Breast epithelium (tissue), 4 donors: Measurements from ENCODE around the gene HTR1A. TPM values are rescaled to one million over a fixed set of nuclear protein-coding genes. Genes with fewer than 3 reads are reported as not detected.

Experiments
- DNase-seq, 2 donors: peaks; one replicate each; pipeline ENCODE4 v3.0.0-alpha.2; 2019; ENCODE audit warnings: low spot score in 2 of 2
- H3K27ac ChIP-seq, 2 donors: fragments of 200-600 bp; sonication (generic) in 1 of 2; one replicate each; pipeline ENCODE4 v1.5.1; 2016 to 2019; ENCODE audit warnings: mild to moderate bottlenecking in 1 of 2
- H3K27me3 ChIP-seq, 2 donors: fragments of 200-600 bp; sonication (generic) in 1 of 2; one replicate each; pipeline versions ENCODE4 v1.5.1 to v1.6.0; 2017 to 2019; ENCODE audit warnings: control low read depth in 1 of 2, mild to moderate bottlenecking in 1 of 2
- H3K36me3 ChIP-seq: fragments of 200-600 bp; one replicate; pipeline ENCODE4 v1.5.1; 2019
- H3K4me1 ChIP-seq, 2 donors: fragments of 200-600 bp; sonication (generic); one replicate each; pipeline ENCODE4 v1.5.1; 2016 to 2019; ENCODE audit warnings: control low read depth in 1 of 2
- H3K4me3 ChIP-seq, 3 donors: fragments of 200-600 bp; sonication (generic); 1 replicate in 2 of 3; 2 replicates in 1 of 3; pipeline ENCODE4 v1.5.1; 2016 to 2019; ENCODE audit warnings: mild to moderate bottlenecking in 3 of 3, moderate library complexity in 2 of 3
- H3K9me3 ChIP-seq, 2 donors: fragments of 200-600 bp; sonication (generic) in 1 of 2; one replicate each; pipeline ENCODE4 v1.5.1; 2016 to 2019; ENCODE audit warnings: control low read depth in 1 of 2
- POLR2A ChIP-seq: fragments of 450-650 bp; IDR thresholded peaks from one replicate; pipeline ENCODE4 v1.6.1; 2016; ENCODE audit warnings: antibody characterized with exemption, mild to moderate bottlenecking, moderate library complexity
- POLR2AphosphoS5 ChIP-seq, 3 donors: sonication (generic); formaldehyde crosslinking; IDR thresholded peaks; one replicate each; pipeline ENCODE4 v1.6.1; 2017; ENCODE audit warnings: antibody characterized with exemption in 3 of 3
- intact Hi-C: fragments of 100-400 bp; cut with DNase I; formaldehyde crosslinking; loops from one replicate; pipeline ENCODE4 v1.15.1; 2023; ENCODE audit warnings: low total_unique reads
- total RNA-seq, 3 donors: library from RNA; depleted of rRNA; stranded (reverse); fragments of >200 nt; gene quantifications; one replicate each; pipeline ENCODE4 v1.1.0, GENCODE V29; 2016
- TF ChIP-seq, protein P1 (sequence below), 3 donors: fragments of 450-650 bp; IDR thresholded peaks; one replicate each; pipeline ENCODE4 v1.5.1; 2016 to 2017; ENCODE audit warnings: antibody characterized with exemption in 3 of 3, mild to moderate bottlenecking in 3 of 3, moderate library complexity in 3 of 3

Gene HTR1A
- total RNA-seq, 3 donors from 2014 or later: not detected

DNA sequence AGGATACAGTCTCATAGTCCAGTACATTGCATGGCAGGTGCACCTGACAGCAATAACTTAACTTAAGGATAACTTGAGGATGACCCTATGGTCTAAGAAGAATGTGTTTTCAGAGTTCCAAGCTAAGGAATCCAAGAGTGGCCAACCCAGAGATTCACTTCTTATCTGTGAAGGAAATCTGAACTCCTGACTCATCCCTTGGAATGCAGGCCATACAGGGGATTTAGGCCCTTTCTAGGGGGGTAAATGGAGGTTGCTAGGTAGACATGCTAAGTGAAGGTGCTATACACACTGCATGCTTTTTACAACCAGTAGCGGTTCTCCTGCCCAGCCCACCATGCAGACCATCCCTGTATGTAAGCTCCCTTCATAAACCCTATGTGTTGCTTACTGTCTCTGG is 50.4 kb downstream of the HTR1A start:
- DNase-seq: no peak
- no peaks in the 10 kb centered on the region for H3K36me3 ChIP-seq
- no peaks in the 10 kb centered on the region for H3K27me3 ChIP-seq
- no peaks in the 10 kb centered on the region for H3K4me1 ChIP-seq
- intact Hi-C loops: no loop called here
- TF ChIP-seq POLR2AphosphoS5 (IDR thresholded peaks at IDR 0.05) (no peak), POLR2A (no peak)
- TF ChIP-seq, protein P1, sequence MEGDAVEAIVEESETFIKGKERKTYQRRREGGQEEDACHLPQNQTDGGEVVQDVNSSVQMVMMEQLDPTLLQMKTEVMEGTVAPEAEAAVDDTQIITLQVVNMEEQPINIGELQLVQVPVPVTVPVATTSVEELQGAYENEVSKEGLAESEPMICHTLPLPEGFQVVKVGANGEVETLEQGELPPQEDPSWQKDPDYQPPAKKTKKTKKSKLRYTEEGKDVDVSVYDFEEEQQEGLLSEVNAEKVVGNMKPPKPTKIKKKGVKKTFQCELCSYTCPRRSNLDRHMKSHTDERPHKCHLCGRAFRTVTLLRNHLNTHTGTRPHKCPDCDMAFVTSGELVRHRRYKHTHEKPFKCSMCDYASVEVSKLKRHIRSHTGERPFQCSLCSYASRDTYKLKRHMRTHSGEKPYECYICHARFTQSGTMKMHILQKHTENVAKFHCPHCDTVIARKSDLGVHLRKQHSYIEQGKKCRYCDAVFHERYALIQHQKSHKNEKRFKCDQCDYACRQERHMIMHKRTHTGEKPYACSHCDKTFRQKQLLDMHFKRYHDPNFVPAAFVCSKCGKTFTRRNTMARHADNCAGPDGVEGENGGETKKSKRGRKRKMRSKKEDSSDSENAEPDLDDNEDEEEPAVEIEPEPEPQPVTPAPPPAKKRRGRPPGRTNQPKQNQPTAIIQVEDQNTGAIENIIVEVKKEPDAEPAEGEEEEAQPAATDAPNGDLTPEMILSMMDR (IDR thresholded peaks at IDR 0.05): no peak
- H3K4me3 ChIP-seq: no peak overlapping the region
- no peaks in the 10 kb centered on the region for H3K9me3 ChIP-seq
- H3K27ac ChIP-seq: no peak overlapping the region

Other genes with a start within 250 kb of the HTR1A start
- 10 to 100 TPM; 14.4 to 22.7 (median 16.2) TPM for gene RNF180, start 203.4 kb upstream of the HTR1A start, total RNA-seq